ENCODE results near the gene LSM4. TPM values are rescaled to one million over a fixed set of nuclear protein-coding genes. Genes with fewer than 3 reads are reported as not detected.

LSM4 gene
- total and polyA plus RNA-seq, 10 of the 15 experiments (the other 5 are each of a cell fraction or from before 2014, with no cell fraction given), result 12.6 to 652 (median 217) TPM

GRCh38 chr19:18270326-18270725 is 52.5 kb downstream of the LSM4 start (continued):
- TF ChIP-seq, protein P1, sequence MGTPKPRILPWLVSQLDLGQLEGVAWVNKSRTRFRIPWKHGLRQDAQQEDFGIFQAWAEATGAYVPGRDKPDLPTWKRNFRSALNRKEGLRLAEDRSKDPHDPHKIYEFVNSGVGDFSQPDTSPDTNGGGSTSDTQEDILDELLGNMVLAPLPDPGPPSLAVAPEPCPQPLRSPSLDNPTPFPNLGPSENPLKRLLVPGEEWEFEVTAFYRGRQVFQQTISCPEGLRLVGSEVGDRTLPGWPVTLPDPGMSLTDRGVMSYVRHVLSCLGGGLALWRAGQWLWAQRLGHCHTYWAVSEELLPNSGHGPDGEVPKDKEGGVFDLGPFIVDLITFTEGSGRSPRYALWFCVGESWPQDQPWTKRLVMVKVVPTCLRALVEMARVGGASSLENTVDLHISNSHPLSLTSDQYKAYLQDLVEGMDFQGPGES (IDR thresholded peaks at IDR 0.05), result no peak
- no peak for TF ChIP-seq MXI1 (IDR thresholded peaks at IDR 0.05; ENCODE audit: low read depth, low read length)

- Histone ChIP-seq H4K20me1 (ENCODE audit: control insufficient read depth, insufficient read depth) (no peaks in the 10 kb centered on the region), H3K4me3 (no peak overlapping the region), H3K4me2 (ENCODE audit: control insufficient read depth, insufficient read depth) (no peak overlapping the region), H3K79me2 (ENCODE audit: control insufficient read depth, insufficient read depth, low read length) (no peaks in the 10 kb centered on the region), H3K9ac (ENCODE audit: control insufficient read depth, insufficient read depth, low read length) (no peak overlapping the region), H3K36me3 (ENCODE audit: control insufficient read depth in 2 of 2, insufficient read depth in 2 of 2, low read length in 1 of 2) (no peaks in the 10 kb centered on the region), H3K27ac (ENCODE audit: control insufficient read depth, insufficient read depth) (no peak overlapping the region), H3K4me1 (ENCODE audit: control insufficient read depth, insufficient read depth, low read length) (no peaks in the 10 kb centered on the region), H2AFZ (ENCODE audit: control insufficient read depth, low read depth, low read length) (no peak overlapping the region), H3K9me3 (replicated peaks; ENCODE audit: control insufficient read depth, insufficient read depth, low read length) (no peaks in the 10 kb centered on the region), H3K27me3 (replicated peaks in 1 of 2; ENCODE audit: control insufficient read depth in 2 of 2, insufficient read depth in 2 of 2, low read length in 1 of 2) (no peaks in the 10 kb centered on the region)
- POLR2A ChIA-PET, result interaction anchor here (0.6 to 1.0 kb wide), 2 partner anchors 52 to 311 kb away, joined by 3 read pairs; no protein-coding TSS in a partner anchor
- 13% methylated on average over 2 of the region's 2 CpGs for WGBS (ENCODE audit: insufficient coverage, insufficient replicate concordance, low lambda C conversion rate, missing lambda C conversion rate)
- in situ Hi-C loops (cut with MboI) (no loop called here), intact Hi-C loops (cut with micrococcal nuclease; ENCODE audit: unreplicated experiment) (no loop called here)
- CTCF ChIA-PET, result interaction anchor here (0.8 to 14.1 kb wide), 8 partner anchors 10 to 156 kb away, joined by 3 to 516 read pairs (median 6); partner anchors contain the start of gene LSM4
- RAD21 ChIA-PET (ENCODE audit: unreplicated experiment), result interaction anchor here (0.8 to 2.2 kb wide), 4 partner anchors 17 to 83 kb away, joined by 3 to 16 read pairs (median 3); no protein-coding TSS in a partner anchor
- no peak for ATAC-seq
- FAIRE-seq, result no peak
- no TSS peak for BruUV-seq (replicated peaks)
- SMC1A ChIA-PET (ENCODE audit: uncharacterized antibody, unreplicated experiment), result interaction anchor here (1.8 to 2.6 kb wide), 2 partner anchors 10 to 60 kb away, joined by 5 to 9 read pairs; no protein-coding TSS in a partner anchor
- no peak for TF ChIP-seq RELA (IDR thresholded peaks at IDR 0.05; ENCODE audit: borderline replicate concordance, partially characterized antibody)
- no peak for TF ChIP-seq ZNF207 (IDR thresholded peaks at IDR 0.05; ENCODE audit: borderline replicate concordance)
- no peak for TF ChIP-seq SMARCA5 (IDR thresholded peaks at IDR 0.05)
- TF ChIP-seq GABPA (IDR thresholded peaks at IDR 0.05; ENCODE audit: low read depth), result no peak
- TF ChIP-seq ZZZ3 (IDR thresholded peaks at IDR 0.05; ENCODE audit: control insufficient read depth, insufficient read length, low read depth), result no peak
- TF ChIP-seq PAX5 (IDR thresholded peaks at IDR 0.05; ENCODE audit: borderline replicate concordance, low read depth, low read length), result no peak
- TF ChIP-seq CTCF (IDR thresholded peaks at IDR 0.05 in 2 of 3, conservative IDR thresholded peaks at IDR 0.05 in 1 of 3; ENCODE audit: control insufficient read depth in 2 of 3, extremely low read depth in 1 of 3, insufficient read depth in 1 of 3, low read depth in 3 of 3, low read length in 3 of 3), result no peak
- no peak for TF ChIP-seq SIN3A (IDR thresholded peaks at IDR 0.05; ENCODE audit: low read depth, low read length)
- no peak for TF ChIP-seq POU2F2 (IDR thresholded peaks at IDR 0.05; ENCODE audit: borderline replicate concordance, low read depth, low read length)
- TF ChIP-seq, protein P2, sequence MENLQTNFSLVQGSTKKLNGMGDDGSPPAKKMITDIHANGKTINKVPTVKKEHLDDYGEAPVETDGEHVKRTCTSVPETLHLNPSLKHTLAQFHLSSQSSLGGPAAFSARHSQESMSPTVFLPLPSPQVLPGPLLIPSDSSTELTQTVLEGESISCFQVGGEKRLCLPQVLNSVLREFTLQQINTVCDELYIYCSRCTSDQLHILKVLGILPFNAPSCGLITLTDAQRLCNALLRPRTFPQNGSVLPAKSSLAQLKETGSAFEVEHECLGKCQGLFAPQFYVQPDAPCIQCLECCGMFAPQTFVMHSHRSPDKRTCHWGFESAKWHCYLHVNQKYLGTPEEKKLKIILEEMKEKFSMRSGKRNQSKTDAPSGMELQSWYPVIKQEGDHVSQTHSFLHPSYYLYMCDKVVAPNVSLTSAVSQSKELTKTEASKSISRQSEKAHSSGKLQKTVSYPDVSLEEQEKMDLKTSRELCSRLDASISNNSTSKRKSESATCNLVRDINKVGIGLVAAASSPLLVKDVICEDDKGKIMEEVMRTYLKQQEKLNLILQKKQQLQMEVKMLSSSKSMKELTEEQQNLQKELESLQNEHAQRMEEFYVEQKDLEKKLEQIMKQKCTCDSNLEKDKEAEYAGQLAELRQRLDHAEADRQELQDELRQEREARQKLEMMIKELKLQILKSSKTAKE (IDR thresholded peaks at IDR 0.05; ENCODE audit: low read depth, poor library complexity, severe bottlenecking), result no peak
- DNase-seq (ENCODE audit: low read depth, low spot score), result no peak
Observed at GRCh38 chr19:18269070-18269723, 53.7 kb downstream of the LSM4 start.
